ENCODE data around the gene MESP2.
"Not testable (repeated sequence)": the region's sequence is repeated elsewhere in the genome, so short reads cannot be mapped to it uniquely, and the experiment has no call there.

The MESP2 gene

GRCh38 chr15:89770041-89770440, 6.1 kb upstream of the MESP2 start:
- H3K9me3 ChIP-seq (ENCODE audit: control insufficient read depth, low read depth, low read length) = no peaks in the 10 kb centered on the region
- no peak overlapping the region for H3K9ac ChIP-seq (ENCODE audit: low read length)
- no peaks in the 10 kb centered on the region for H3K4me1 ChIP-seq (ENCODE audit: control insufficient read depth, low read depth, low read length)
- no peak overlapping the region for H3K27ac ChIP-seq (ENCODE audit: low read length)
- no peak overlapping the region for H3K4me3 ChIP-seq (ENCODE audit: low read length)
- peaks cover under 1% of the 10 kb centered on the region for H3K27me3 ChIP-seq (ENCODE audit: control insufficient read depth, insufficient read depth, low read length)
- H3K36me3 ChIP-seq (ENCODE audit: control insufficient read depth, low read depth, low read length) = no peaks in the 10 kb centered on the region

- Histone ChIP-seq H3K4me3 (ENCODE audit: low read length) (no peak overlapping the region), H3K4me1 (ENCODE audit: control insufficient read depth, low read depth, low read length) (no peaks in the 10 kb centered on the region), H3K27ac (ENCODE audit: low read length) (no peak overlapping the region), H3K36me3 (ENCODE audit: control insufficient read depth, low read depth, low read length) (no peaks in the 10 kb centered on the region), H3K27me3 (ENCODE audit: control insufficient read depth, insufficient read depth, low read length) (peaks cover 25% of the 10 kb centered on the region), H3K9ac (ENCODE audit: low read length) (no peak overlapping the region), H3K9me3 (ENCODE audit: control insufficient read depth, low read depth, low read length) (no peaks in the 10 kb centered on the region)
Measured at GRCh38 chr15:89772932-89773583, 3.1 kb upstream of the MESP2 start.

- Histone ChIP-seq H3K9me3 (ENCODE audit: control insufficient read depth, low read depth, low read length) (no peaks in the 10 kb centered on the region), H3K4me1 (ENCODE audit: control insufficient read depth, low read depth, low read length) (no peaks in the 10 kb centered on the region), H3K9ac (ENCODE audit: low read length) (no peak overlapping the region), H3K4me3 (ENCODE audit: low read length) (no peak overlapping the region), H3K36me3 (ENCODE audit: control insufficient read depth, low read depth, low read length) (no peaks in the 10 kb centered on the region), H3K27me3 (ENCODE audit: control insufficient read depth, insufficient read depth, low read length) (peaks cover 33% of the 10 kb centered on the region), H3K27ac (ENCODE audit: low read length) (no peak overlapping the region)
Measured at GRCh38 chr15:89774492-89774891, 1.6 kb upstream of the MESP2 start.

GRCh38 chr15:89775815-89776214, 317 bp upstream of the MESP2 start:
- Histone ChIP-seq H3K4me1 (ENCODE audit: control insufficient read depth, low read depth, low read length) (no peaks in the 10 kb centered on the region), H3K36me3 (ENCODE audit: control insufficient read depth, low read depth, low read length) (no peaks in the 10 kb centered on the region), H3K27ac (ENCODE audit: low read length) (no peak overlapping the region), H3K4me3 (ENCODE audit: low read length) (no peak overlapping the region), H3K9ac (ENCODE audit: low read length) (no peak overlapping the region), H3K27me3 (ENCODE audit: control insufficient read depth, insufficient read depth, low read length) (peaks cover 34% of the 10 kb centered on the region), H3K9me3 (ENCODE audit: control insufficient read depth, low read depth, low read length) (no peaks in the 10 kb centered on the region)

GRCh38 chr15:89777073-89777751, 1.1 kb downstream of the MESP2 start:
- H3K9ac ChIP-seq (ENCODE audit: low read length) = no peak overlapping the region
- H3K36me3 ChIP-seq (ENCODE audit: control insufficient read depth, low read depth, low read length) = no peaks in the 10 kb centered on the region
- no peaks in the 10 kb centered on the region for H3K9me3 ChIP-seq (ENCODE audit: control insufficient read depth, low read depth, low read length)
- H3K4me3 ChIP-seq (ENCODE audit: low read length) = peak overlapping the region; percentile 33
- H3K27ac ChIP-seq (ENCODE audit: low read length) = no peak overlapping the region
- peaks cover under 1% of the 10 kb centered on the region for H3K4me1 ChIP-seq (ENCODE audit: control insufficient read depth, low read depth, low read length)
- H3K27me3 ChIP-seq (ENCODE audit: control insufficient read depth, insufficient read depth, low read length) = peaks cover 36% of the 10 kb centered on the region

GRCh38 chr15:89777782-89778380, 1.7 kb downstream of the MESP2 start:
- H3K4me1 ChIP-seq (ENCODE audit: control insufficient read depth, low read depth, low read length) = peaks cover 4% of the 10 kb centered on the region
- H3K27me3 ChIP-seq (ENCODE audit: control insufficient read depth, insufficient read depth, low read length) = peaks cover 36% of the 10 kb centered on the region
- no peaks in the 10 kb centered on the region for H3K36me3 ChIP-seq (ENCODE audit: control insufficient read depth, low read depth, low read length)
- H3K4me3 ChIP-seq (ENCODE audit: low read length) = no peak overlapping the region
- no peak overlapping the region for H3K9ac ChIP-seq (ENCODE audit: low read length)
- no peak overlapping the region for H3K27ac ChIP-seq (ENCODE audit: low read length)
- no peaks in the 10 kb centered on the region for H3K9me3 ChIP-seq (ENCODE audit: control insufficient read depth, low read depth, low read length)

- no peaks in the 10 kb centered on the region for H3K9me3 ChIP-seq (ENCODE audit: control insufficient read depth, low read depth, low read length)
- peaks cover 36% of the 10 kb centered on the region for H3K27me3 ChIP-seq (ENCODE audit: control insufficient read depth, insufficient read depth, low read length)
- no peaks in the 10 kb centered on the region for H3K36me3 ChIP-seq (ENCODE audit: control insufficient read depth, low read depth, low read length)
- peaks cover 11% of the 10 kb centered on the region for H3K4me1 ChIP-seq (ENCODE audit: control insufficient read depth, low read depth, low read length)
- H3K9ac ChIP-seq (ENCODE audit: low read length) = no peak overlapping the region
- H3K27ac ChIP-seq (ENCODE audit: low read length) = no peak overlapping the region
- H3K4me3 ChIP-seq (ENCODE audit: low read length) = no peak overlapping the region
Measured at GRCh38 chr15:89778861-89779260, 2.7 kb downstream of the MESP2 start.

- H3K27me3 ChIP-seq (ENCODE audit: control insufficient read depth, insufficient read depth, low read length) = peaks cover 31% of the 10 kb centered on the region
- H3K27ac ChIP-seq (ENCODE audit: low read length) = no peak overlapping the region
- no peak overlapping the region for H3K9ac ChIP-seq (ENCODE audit: low read length)
- no peak overlapping the region for H3K4me3 ChIP-seq (ENCODE audit: low read length)
- H3K9me3 ChIP-seq (ENCODE audit: control insufficient read depth, low read depth, low read length) = no peaks in the 10 kb centered on the region
- H3K36me3 ChIP-seq (ENCODE audit: control insufficient read depth, low read depth, low read length) = no peaks in the 10 kb centered on the region
- H3K4me1 ChIP-seq (ENCODE audit: control insufficient read depth, low read depth, low read length) = peaks cover 15% of the 10 kb centered on the region
Measured at GRCh38 chr15:89780601-89781000, 4.5 kb downstream of the MESP2 start.

GRCh38 chr15:89781055-89781454, 4.9 kb downstream of the MESP2 start:
- no peaks in the 10 kb centered on the region for H3K36me3 ChIP-seq (ENCODE audit: control insufficient read depth, low read depth, low read length)
- no peaks in the 10 kb centered on the region for H3K9me3 ChIP-seq (ENCODE audit: control insufficient read depth, low read depth, low read length)
- no peak overlapping the region for H3K9ac ChIP-seq (ENCODE audit: low read length)
- no peak overlapping the region for H3K4me3 ChIP-seq (ENCODE audit: low read length)
- H3K27ac ChIP-seq (ENCODE audit: low read length) = no peak overlapping the region
- H3K27me3 ChIP-seq (ENCODE audit: control insufficient read depth, insufficient read depth, low read length) = peaks cover 26% of the 10 kb centered on the region
- peaks cover 15% of the 10 kb centered on the region for H3K4me1 ChIP-seq (ENCODE audit: control insufficient read depth, low read depth, low read length)

GRCh38 chr15:89781891-89782618, 5.9 kb downstream of the MESP2 start:
- Histone ChIP-seq H3K4me3 (ENCODE audit: low read length) (no peak overlapping the region), H3K9me3 (ENCODE audit: control insufficient read depth, low read depth, low read length) (no peaks in the 10 kb centered on the region), H3K27me3 (ENCODE audit: control insufficient read depth, insufficient read depth, low read length) (peaks cover 21% of the 10 kb centered on the region), H3K9ac (ENCODE audit: low read length) (no peak overlapping the region), H3K36me3 (ENCODE audit: control insufficient read depth, low read depth, low read length) (no peaks in the 10 kb centered on the region), H3K4me1 (ENCODE audit: control insufficient read depth, low read depth, low read length) (peaks cover 15% of the 10 kb centered on the region), H3K27ac (ENCODE audit: low read length) (no peak overlapping the region)

- not testable (repeated sequence) for H3K9ac ChIP-seq (ENCODE audit: low read length); H3K27ac ChIP-seq (ENCODE audit: low read length); H3K9me3 ChIP-seq (ENCODE audit: control insufficient read depth, low read depth, low read length); H3K36me3 ChIP-seq (ENCODE audit: control insufficient read depth, low read depth, low read length); H3K4me3 ChIP-seq (ENCODE audit: low read length)
- H3K4me1 ChIP-seq (ENCODE audit: control insufficient read depth, low read depth, low read length) = peaks cover 15% of the 10 kb centered on the region
- peaks cover 16% of the 10 kb centered on the region for H3K27me3 ChIP-seq (ENCODE audit: control insufficient read depth, insufficient read depth, low read length)
Measured at GRCh38 chr15:89782619-89782950, 6.5 kb downstream of the MESP2 start.

Measured in iPS-18a (cell line).